Activated T-cell treated with anti-CD3 and anti-CD28 coated beads, Interleukin-2, amount 50 U/mL, for 24 hours (primary cell): ENCODE measurements around the gene SIRPD.
"Not testable (repeated sequence)": the region's sequence is repeated elsewhere in the genome, so short reads cannot be mapped to it uniquely, and the experiment has no call there.

Experiments used
- DNase-seq: peaks from one replicate; pipeline ENCODE4 v3.0.0-alpha.2; 2020
- H3K27ac Mint-ChIP-seq: 2 replicates; pipeline ENCODE4 v1.8.0; 2020; ENCODE audit warnings: mild to moderate bottlenecking, mixed read lengths
- H3K27me3 Mint-ChIP-seq: 2 replicates; pipeline ENCODE4 v1.8.0; 2020; ENCODE audit warnings: mixed read lengths
- H3K36me3 Mint-ChIP-seq: 2 replicates; pipeline ENCODE4 v1.8.0; 2020; ENCODE audit warnings: low read depth, mixed read lengths
- H3K4me1 Mint-ChIP-seq: 2 replicates; pipeline ENCODE4 v1.8.0; 2020; ENCODE audit warnings: low read depth, mixed read lengths
- H3K4me3 Mint-ChIP-seq: 2 replicates; pipeline ENCODE4 v1.8.0; 2020; ENCODE audit warnings: mild to moderate bottlenecking, moderate library complexity, mixed read lengths
- H3K9me3 Mint-ChIP-seq: 2 replicates; pipeline ENCODE4 v1.8.0; 2020; ENCODE audit warnings: mixed read lengths

The SIRPD gene

DNA sequence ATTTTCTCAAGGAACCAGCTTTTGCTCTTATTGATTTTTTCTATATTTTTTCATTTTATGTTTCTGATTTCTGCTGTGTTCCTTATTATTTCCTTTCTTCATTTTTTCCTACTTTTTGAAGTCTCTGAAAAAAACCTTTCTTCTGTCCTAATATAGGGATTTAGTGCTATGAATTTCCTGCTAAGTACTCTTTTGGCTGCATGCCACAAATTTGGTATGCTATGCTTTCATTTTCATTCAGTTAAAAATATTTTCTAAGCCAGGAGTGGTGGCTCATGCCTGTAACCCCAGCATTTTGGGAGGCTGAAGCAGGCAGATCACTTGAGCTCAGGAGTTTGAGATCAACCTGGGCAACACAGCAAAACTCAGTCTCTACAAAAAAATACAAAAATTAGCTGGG is 30.6 kb downstream of the SIRPD start:
- no peak overlapping the region for H3K27ac Mint-ChIP-seq
- H3K36me3 Mint-ChIP-seq = no peaks in the 10 kb centered on the region
- H3K4me3 Mint-ChIP-seq = no peak overlapping the region
- DNase-seq = no peak
- H3K27me3 Mint-ChIP-seq = no peaks in the 10 kb centered on the region
- peaks cover 9% of the 10 kb centered on the region for H3K4me1 Mint-ChIP-seq
- no peaks in the 10 kb centered on the region for H3K9me3 Mint-ChIP-seq

DNA sequence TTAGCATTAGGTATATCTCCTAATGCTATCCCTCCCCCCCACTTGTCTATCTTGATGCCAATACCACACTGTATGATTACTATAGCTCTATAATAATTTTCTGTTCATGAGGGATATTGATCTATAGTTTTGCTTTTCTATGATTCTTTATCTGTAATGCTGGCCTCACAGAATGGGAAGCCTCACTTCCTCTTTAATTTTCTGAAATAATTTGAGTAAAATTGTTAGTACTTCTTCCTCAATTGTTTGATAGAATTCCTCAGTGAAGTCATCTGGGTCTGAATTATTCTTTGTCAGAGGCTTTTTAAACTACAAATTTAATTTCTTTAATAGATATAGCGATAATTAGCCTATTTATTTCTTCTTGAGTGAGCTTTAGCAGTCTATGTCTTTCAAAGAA is 31.2 kb downstream of the SIRPD start:
- Mint-ChIP-seq H3K27ac (no peak overlapping the region), H3K9me3 (no peaks in the 10 kb centered on the region), H3K36me3 (no peaks in the 10 kb centered on the region), H3K27me3 (no peaks in the 10 kb centered on the region), H3K4me3 (no peak overlapping the region), H3K4me1 (peaks cover 9% of the 10 kb centered on the region)
- DNase-seq = no peak

DNA sequence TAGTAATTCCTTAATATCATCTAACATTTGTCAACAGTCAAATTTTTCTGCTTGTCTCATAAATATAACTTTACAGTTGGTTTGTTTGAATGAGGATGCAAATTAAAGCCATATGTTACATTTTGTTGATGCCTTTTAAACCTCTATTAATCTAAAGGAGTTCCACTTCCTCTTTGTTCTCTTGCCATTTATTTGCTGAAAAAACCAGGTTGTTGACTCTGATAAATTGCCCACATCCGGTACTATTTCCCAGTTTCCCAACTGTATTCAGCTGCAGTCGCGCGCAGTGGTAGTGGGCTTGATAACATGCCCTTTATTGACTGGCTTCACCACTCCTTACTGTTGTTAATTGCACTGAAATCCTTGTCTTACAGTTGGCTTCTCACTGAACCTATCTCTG is 33.5 kb downstream of the SIRPD start:
- Mint-ChIP-seq H3K27ac (no peak overlapping the region), H3K4me3 (no peak overlapping the region), H3K4me1 (peaks cover 4% of the 10 kb centered on the region), H3K27me3 (no peaks in the 10 kb centered on the region), H3K9me3 (no peaks in the 10 kb centered on the region), H3K36me3 (no peaks in the 10 kb centered on the region)
- no peak for DNase-seq

DNA sequence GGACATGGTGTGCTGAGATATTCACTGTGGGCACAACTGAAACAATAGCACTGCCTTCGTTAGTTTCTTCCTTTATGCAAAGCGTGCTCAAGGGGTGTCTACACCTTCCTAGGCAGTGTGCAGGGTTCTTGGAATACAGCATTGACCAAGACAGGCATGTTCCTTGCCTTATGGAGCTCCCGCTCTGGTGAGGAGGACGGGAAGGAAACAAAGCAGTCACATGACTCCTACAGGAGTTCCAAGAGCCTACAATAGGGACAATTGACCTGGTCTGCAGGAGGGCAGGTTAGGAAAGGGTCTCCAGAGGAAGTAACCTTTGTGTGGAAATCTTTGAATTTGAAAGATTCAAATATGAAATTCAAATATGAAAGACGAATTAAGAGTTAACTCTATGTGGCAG is 40.5 kb downstream of the SIRPD start:
- Mint-ChIP-seq H3K9me3 (peaks cover 4% of the 10 kb centered on the region), H3K4me1 (no peaks in the 10 kb centered on the region), H3K27ac (no peak overlapping the region), H3K27me3 (peaks cover 4% of the 10 kb centered on the region), H3K36me3 (no peaks in the 10 kb centered on the region), H3K4me3 (no peak overlapping the region)
- no peak for DNase-seq

DNA sequence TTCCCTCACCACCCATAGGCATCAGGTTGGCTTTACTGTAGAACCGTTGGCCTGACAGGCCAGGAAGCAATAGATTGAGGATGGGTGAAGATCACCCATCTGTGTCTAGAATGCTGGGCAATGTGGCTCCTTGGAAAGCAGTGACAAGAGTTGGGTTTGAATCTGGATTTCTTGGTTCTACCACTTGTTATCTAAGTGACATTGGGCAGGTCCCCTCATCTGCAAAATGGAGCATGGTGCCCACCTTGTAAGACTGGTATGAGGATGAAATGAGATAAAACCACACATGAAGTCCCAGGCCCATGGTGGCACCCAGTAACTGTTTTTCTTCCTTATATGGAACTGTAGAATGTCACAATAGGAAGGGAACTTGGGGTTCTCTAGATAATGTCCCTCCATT is 43.7 kb downstream of the SIRPD start:
- no peak for DNase-seq
- Mint-ChIP-seq H3K4me1 (no peaks in the 10 kb centered on the region), H3K36me3 (no peaks in the 10 kb centered on the region), H3K27me3 (peaks cover 14% of the 10 kb centered on the region), H3K27ac (no peak overlapping the region), H3K9me3 (peaks cover 4% of the 10 kb centered on the region), H3K4me3 (no peak overlapping the region)

DNA sequence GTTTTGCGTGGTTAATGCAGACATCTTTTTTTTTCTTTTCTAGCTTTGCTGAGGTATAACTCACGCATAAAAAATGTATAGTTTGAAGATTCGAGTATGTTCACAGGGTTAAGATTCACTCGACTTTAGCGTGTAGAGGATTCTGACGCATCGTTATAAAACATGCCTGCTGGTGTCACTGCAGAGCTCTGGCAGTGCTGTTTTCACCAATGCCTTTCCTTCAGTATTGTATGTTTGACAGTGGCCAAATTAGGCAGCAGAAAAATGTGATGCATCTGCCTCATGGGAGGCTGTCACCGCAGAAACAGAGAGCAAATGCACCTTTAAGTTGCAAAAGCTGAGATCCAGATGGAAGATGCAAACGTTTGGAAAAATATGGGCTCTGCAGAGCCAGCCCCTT is 48.3 kb downstream of the SIRPD start:
- Mint-ChIP-seq H3K4me1 (no peaks in the 10 kb centered on the region), H3K27me3 (peaks cover 11% of the 10 kb centered on the region), H3K36me3 (no peaks in the 10 kb centered on the region), H3K9me3 (peaks cover 4% of the 10 kb centered on the region), H3K4me3 (no peak overlapping the region), H3K27ac (no peak overlapping the region)
- no peak for DNase-seq

DNA sequence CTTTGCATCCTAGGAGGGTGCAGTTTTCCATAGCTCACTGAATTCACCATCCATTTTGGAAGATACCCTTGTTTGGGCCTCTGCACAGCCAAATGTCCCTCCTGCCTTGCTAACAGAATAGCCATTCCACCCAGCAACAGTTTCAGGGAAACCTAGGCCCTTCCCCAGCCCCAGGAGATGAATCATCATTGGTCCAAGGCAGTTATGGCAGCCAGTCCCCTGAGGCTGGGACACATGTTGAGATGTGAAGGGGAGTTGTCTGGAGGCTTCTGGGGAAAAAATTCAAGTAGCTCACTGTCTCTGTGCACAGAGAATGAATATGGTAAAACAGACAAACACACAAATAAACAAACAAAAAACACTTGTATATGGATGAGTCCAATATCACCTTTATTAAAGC is 48.9 kb downstream of the SIRPD start:
- Mint-ChIP-seq H3K27me3 (peaks cover 11% of the 10 kb centered on the region), H3K4me1 (peaks cover 2% of the 10 kb centered on the region), H3K36me3 (no peaks in the 10 kb centered on the region), H3K27ac (no peak overlapping the region), H3K4me3 (no peak overlapping the region), H3K9me3 (peaks cover 4% of the 10 kb centered on the region)
- DNase-seq = no peak

DNA sequence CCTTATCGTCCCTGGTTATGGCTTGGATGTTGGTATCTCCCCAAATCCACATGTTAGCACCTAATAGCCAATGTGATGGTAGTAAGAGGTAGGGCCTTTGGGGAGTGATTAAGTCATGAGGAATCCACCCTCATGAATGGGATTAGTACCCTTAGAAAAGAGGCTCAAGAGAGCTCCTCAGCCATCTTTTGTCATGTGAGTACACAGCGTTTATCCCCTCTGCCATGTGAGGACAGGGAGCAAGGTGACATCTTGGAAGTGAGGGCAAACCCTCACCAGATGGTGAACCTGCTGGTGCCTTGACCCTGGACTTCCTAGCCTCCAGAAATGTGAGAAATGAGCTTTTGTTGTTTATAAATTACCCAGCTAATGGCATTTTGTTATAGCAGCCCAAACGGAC is 50.2 kb downstream of the SIRPD start:
- Mint-ChIP-seq H3K36me3 (no peaks in the 10 kb centered on the region), H3K27ac (no peak overlapping the region), H3K4me3 (no peak overlapping the region), H3K9me3 (no peaks in the 10 kb centered on the region), H3K27me3 (peaks cover 13% of the 10 kb centered on the region), H3K4me1 (peaks cover 4% of the 10 kb centered on the region)
- no peak for DNase-seq

DNA sequence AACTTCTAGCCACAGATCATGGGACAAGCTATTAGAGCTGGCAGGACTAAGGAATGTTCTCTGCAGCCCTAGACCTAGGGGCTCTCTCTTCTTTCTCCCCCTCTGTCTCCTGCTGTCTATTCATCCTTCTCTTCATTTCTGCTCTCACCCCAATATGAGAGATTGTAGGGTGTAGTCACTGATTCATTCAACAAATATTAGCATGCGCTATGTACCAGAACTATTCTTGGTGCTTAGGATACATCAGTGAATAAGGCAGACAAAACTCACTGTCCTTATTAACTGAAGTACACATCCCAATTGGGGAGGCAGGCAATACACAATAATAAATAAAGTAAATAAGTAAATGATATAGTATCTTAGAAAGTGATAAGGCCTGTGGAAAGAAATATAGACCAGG is 51.6 kb downstream of the SIRPD start:
- H3K36me3 Mint-ChIP-seq = no peaks in the 10 kb centered on the region
- H3K9me3 Mint-ChIP-seq = no peaks in the 10 kb centered on the region
- H3K27ac Mint-ChIP-seq = no peak overlapping the region
- no peak for DNase-seq
- H3K4me3 Mint-ChIP-seq = no peak overlapping the region
- peaks cover 5% of the 10 kb centered on the region for H3K27me3 Mint-ChIP-seq
- H3K4me1 Mint-ChIP-seq = peaks cover 4% of the 10 kb centered on the region

DNA sequence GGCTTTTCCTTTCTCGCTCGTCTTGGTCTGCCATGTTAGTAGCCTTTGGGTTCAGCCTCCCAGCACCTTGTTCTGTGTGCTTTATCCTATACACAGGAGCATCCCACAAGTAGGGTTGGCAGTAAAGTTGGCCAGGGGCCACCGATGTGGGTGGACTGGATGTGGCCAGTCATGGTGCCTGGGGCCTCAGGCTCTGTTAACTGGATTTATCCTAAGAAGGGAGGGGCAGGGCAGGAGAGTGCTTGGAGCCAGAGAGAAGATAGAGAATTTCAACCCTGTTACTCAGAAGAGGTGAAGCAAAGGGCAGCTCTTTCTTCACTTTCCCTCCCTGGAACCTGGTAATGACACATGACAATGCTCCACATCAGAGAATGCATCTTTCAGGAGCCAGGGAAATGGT is 52.1 kb downstream of the SIRPD start:
- Mint-ChIP-seq H3K27me3 (peaks cover 7% of the 10 kb centered on the region), H3K27ac (no peak overlapping the region), H3K9me3 (no peaks in the 10 kb centered on the region), H3K4me3 (no peak overlapping the region), H3K4me1 (peaks cover 4% of the 10 kb centered on the region), H3K36me3 (no peaks in the 10 kb centered on the region)
- no peak for DNase-seq

DNA sequence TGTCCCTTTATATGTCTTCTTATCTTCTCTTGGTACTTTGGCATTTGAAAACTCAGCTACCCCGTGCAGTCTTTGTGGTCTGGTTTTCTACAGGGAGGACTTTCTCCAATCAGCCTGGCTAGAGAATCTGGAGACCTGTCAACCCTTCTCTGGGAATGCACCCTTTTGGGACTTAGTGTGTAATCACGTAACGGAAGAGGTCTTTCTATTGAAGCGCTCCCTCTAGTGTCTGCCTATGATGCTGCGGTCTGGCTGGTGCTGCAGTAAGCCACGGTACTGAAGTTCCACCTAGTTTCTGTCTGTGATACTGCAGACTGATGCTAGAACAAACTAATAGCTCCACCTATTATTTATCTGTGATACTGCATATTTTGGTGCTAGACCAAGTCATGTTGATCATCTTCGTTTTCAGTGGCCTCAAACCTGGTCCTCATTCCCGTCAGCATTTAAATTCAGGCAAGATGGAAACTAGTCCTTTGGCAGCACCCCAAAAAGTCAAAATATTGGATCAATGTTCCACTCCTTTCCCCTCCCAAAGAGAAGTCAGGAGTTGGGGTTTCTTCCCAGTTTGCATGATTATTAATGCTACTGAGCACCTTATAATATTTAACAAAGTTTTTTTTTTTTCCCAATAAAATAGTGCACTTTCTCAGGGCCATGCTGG is 53.8 kb downstream of the SIRPD start:
- Mint-ChIP-seq H3K36me3 (no peaks in the 10 kb centered on the region), H3K4me3 (no peak overlapping the region), H3K27ac (no peak overlapping the region), H3K27me3 (peaks cover 22% of the 10 kb centered on the region), H3K4me1 (peaks cover 4% of the 10 kb centered on the region), H3K9me3 (no peaks in the 10 kb centered on the region)
- DNase-seq = peak; percentile 75

DNA sequence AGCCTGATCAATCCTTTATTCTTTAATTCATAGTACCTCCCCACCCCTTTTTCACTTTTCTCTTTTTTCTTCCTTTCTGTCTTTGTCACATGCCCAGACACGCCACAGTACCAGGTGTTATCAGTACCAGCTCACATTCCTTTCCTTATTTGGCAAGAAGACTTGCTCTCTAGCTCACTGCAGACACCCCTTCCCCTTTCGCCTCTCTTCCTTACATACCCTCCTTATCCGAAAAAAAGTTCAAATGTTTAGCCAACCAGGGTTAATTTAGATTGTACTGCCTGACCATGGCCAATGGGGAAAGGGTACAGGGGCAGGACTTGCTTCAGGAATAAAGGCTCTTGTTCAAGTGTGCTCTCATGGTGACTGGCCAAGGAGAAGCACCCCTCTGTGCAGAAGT is 57.0 kb downstream of the SIRPD start:
- peaks cover 4% of the 10 kb centered on the region for H3K4me1 Mint-ChIP-seq
- H3K36me3 Mint-ChIP-seq = no peaks in the 10 kb centered on the region
- DNase-seq = no peak
- H3K9me3 Mint-ChIP-seq = no peaks in the 10 kb centered on the region
- peaks cover 43% of the 10 kb centered on the region for H3K27me3 Mint-ChIP-seq
- H3K27ac Mint-ChIP-seq = no peak overlapping the region
- H3K4me3 Mint-ChIP-seq = no peak overlapping the region

DNA sequence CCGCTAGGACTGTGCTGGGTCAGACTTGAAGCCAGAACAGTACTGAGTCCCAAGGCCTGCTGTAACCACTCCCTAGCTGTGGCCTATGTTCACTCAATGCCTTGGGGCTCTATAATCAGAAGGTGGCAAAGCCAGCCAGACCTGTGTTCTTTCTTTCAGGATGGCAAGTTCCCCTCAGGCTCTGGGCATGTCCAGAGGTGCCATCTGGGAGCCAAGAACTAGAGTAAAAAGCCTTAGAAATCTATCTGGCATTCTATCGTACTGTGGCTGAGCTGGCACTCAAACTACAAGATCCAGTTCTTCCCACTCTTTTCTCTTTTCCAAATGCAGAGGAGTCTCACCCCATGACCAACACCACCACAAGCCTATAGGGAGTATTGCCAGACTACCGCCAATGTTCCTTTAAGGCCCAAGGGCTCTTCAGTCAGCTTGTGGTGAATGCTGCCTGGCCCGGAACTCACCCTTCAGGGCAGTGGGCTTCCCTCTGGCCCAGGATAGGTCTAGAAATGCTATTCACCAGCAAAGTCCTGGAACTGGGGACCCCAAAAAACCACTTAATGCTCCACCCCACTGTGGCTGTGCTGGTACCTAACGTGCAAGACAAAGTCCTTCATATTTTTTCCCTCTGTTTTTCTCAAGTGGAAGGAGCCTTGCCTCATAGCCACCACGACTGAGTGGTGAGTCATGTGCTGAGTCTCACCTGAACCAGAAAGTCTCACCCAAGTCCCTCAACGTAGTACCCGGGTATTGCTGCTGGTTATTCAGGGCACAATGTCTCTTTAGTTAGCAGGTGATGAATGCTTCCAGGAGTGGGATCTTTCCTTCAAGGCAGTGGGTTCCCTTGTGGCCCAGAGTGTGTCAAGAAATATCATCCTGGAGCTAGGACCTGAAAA is 57.7 kb downstream of the SIRPD start:
- H3K4me3 Mint-ChIP-seq = no peak overlapping the region
- DNase-seq = no peak
- no peak overlapping the region for H3K27ac Mint-ChIP-seq
- H3K9me3 Mint-ChIP-seq = no peaks in the 10 kb centered on the region
- peaks cover 4% of the 10 kb centered on the region for H3K4me1 Mint-ChIP-seq
- no peaks in the 10 kb centered on the region for H3K36me3 Mint-ChIP-seq
- peaks cover 50% of the 10 kb centered on the region for H3K27me3 Mint-ChIP-seq

DNA sequence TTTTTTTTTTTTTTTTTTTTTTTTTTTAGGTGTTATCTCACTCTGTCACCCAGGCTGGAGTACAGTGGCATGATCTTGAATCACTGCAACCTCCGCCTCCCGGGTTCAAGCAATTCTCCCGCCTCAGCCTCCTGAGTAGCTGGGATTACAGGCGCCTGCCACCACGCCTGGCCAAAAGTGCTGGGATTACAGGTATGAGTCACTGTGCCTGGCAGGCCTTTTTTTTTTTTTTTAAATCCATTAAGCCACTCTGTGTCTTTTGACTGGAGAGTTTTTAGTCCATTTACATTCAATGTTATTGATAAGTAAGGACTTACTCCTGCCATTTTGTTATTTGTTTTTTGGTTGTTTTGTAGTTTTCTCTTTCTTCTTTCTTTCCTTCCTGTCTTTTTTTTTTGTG is 60.1 kb downstream of the SIRPD start:
- H3K4me1 Mint-ChIP-seq, H3K9me3 Mint-ChIP-seq, DNase-seq, H3K4me3 Mint-ChIP-seq, H3K27ac Mint-ChIP-seq, H3K36me3 Mint-ChIP-seq: not testable (repeated sequence)
- H3K27me3 Mint-ChIP-seq = peaks cover 54% of the 10 kb centered on the region

DNA sequence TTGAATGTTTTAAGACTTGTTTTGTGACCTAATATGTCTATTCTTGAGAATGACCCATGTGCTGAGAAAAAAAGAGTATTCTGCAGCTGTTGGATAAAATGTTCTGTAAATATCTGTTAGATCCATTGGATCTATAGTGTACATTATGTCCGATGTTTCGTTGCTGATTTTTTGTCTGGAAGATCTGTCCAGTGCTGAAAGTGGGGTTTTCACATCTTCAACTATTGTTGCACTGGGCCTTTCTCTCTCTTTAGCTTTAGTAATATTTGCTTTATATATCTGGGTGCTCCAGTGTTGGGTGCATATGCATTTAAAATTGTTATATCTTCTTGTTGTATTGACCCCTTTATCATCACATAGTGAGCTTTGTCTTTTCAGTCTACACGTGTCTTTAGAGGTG is 60.6 kb downstream of the SIRPD start:
- peaks cover 3% of the 10 kb centered on the region for H3K4me1 Mint-ChIP-seq
- no peak overlapping the region for H3K4me3 Mint-ChIP-seq
- peaks cover 2% of the 10 kb centered on the region for H3K9me3 Mint-ChIP-seq
- no peaks in the 10 kb centered on the region for H3K36me3 Mint-ChIP-seq
- no peak for DNase-seq
- H3K27me3 Mint-ChIP-seq = peaks cover 52% of the 10 kb centered on the region
- no peak overlapping the region for H3K27ac Mint-ChIP-seq
